GM21825 (cell line): ENCODE measurements around the gene ANK3.

Experiments
- ATAC-seq: cut with Tn5 transposase; IDR thresholded peaks from one replicate; pipeline ENCODE4 v1.9.1; 2021; ENCODE audit warnings: mild to moderate bottlenecking, moderate library complexity; ENCODE audit not compliant: unreplicated experiment

Gene ANK3

DNA sequence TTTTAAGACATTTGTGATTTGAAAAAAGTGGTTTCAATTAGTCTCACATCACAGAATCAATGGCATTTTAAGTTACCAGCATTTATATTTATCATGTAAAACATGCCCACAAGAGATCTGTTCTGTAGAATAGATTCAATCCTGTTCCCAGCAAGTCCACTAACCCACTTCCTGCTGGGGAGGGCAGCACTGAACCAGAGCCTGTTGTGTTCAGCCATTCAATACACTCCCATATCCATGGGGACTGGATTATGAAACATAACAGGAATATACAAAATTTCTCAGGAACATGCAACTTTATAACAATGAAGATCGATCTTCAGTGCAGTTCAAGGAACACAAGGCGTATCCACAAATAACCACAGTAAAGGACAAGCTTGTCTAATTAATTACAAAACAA lies 24.4 kb upstream of the ANK3 start:
- ATAC-seq = no peak

DNA sequence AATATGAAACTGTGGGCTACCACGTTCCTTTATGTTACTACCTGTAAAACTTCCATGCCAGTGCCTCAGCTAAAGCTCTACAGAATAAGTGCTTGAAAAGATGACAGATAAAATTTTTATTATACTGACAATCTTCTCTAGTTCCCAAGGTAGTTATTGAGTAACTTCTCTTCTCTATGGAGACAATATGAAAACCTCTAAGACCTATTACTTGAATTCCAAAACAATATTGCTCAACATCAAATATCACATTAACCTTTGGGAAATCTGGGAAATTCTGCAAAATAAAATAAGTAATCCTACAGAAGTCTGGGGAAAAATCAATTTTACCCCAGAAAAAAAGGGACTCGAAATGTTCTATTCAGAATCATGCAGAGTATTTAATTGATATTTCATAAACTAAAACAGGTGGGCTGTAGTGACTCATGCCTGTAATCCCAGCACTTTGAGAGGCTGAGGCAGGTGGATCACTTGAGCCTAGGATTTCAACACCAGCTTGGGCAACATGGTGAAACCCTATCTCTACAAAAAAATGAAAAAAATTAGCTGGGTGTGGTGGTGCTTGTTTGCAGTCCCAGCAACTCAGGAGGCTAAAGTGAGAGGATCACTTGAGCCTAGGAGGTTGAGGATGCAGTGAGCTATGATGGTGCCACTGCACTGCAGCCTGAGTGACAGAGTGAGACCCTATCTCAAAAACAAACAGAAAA lies 23.8 kb upstream of the ANK3 start:
- no peak for ATAC-seq

DNA sequence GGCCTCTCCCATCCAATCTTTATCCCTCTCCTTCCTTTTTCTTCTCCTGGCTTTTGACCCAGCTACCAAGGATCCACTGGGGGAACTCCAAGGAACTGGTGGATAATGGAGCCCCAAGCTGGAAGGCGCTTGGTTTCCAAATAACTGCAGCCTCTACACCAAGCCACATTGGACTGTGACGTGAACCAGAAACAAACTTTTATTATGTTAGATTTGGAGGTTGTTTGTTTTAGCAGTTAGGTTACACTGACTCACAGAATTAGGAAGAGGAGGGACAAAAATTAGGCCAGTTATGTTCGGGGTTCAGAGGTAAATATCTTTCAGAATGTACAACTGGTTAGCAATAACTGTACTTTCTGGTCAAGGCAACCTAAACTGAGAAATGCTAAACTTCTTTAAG lies 21.3 kb upstream of the ANK3 start:
- ATAC-seq = no peak

DNA sequence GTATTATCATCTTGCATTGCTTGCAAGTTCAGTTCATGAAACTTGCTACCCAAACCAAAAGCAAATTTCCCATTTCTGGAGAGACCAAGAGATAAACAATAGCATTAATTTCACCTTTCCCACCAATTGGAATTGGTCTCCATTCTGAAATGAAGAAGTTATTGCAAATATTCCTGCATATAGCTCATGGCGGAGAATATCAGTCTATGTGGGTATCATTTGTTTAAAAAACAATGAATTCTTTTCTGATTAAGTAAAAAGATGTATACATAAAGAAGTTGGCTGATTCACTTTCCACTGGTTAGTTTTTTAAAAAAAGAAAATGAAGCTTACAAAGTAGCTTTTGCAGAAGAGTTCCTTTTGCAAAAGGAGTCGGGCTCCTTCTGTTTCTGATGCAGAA lies 19.5 kb upstream of the ANK3 start:
- ATAC-seq = no peak

DNA sequence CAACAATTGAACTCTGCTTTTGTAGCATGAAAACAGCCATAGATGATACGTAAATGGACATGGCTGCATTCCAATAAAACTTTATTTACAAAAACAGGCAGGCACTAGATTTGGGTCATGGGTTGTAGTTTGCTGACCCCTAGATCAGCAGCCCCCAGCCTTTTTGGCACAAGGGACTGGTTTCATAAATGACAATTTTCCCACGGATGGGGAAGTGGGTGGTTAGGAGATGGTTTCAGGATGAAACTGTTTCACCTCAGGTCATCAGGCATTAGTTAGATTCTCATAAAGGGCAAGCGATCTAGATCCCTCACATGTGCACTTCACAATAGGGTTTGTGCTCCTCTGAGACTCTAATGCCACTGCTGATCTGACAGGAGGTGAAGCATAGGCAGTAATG lies 16.5 kb upstream of the ANK3 start:
- ATAC-seq = no peak

DNA sequence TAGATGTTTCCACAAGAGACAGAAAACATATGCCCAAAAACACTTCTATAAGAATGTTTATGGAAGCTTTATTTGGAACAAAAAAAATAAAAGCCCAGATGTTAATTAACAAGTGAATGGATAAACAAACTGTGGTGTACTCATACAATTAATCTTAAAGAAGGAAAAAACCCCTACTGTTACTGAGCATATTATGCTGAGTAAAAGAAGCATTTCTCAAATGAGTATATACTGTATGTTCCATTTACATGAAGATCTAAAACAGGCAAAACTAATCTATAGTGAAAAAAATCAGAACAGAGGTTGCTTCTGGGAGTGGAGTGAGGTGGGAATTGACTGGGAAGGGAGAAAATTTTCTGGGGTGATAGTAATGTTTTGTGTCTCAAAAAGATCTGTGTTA lies 15.5 kb upstream of the ANK3 start:
- no peak for ATAC-seq

DNA sequence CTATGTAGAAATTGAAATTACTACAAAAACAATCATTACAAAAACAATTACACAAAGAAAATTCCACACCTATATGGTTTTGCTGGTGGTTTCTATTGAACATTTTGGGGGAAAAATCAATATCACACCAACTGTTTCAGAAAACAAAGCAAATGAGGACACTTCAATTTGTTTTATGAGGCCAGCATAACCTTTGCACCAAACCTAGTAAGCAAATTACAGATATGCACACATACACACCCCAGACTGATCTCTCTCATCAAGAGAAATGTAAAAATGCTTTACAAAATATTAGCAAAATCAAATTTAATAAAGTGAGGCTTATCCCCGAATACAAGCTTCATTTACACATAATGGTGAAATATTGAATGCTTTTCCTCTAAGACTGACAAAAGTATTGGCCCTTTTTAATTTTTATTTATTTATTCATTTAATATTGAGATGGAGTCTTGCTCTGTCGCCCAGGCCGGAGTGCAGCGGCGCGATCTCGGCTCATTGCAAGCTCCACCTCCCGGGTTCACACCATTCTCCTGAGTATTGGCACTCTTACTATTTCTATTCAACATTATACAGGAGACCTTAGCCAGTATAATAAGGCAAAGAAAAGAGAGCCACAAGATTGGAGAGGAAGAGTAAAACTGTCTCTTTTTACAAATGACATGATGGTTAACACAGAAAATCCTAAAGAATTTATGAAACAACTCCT lies 13.6 kb upstream of the ANK3 start:
- ATAC-seq = no peak

DNA sequence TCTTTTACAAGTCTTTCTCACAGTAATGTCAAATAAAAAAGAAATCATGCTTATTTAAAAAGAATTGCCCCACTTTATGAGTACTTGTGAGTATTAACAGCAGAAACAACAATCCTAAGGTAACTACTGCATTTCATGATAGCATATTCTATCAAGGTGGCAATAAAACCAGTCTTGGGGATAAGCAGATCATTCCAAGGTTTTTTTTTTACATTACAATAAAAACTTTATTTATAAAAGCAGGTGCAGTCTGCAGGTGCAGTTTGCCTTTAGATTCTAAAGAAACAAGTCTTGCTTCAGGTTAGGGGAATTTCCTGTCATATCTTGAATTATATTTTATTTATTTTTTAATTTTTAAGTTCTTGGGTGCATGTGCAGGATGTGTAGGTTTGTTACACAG lies 10.7 kb upstream of the ANK3 start:
- no peak for ATAC-seq

DNA sequence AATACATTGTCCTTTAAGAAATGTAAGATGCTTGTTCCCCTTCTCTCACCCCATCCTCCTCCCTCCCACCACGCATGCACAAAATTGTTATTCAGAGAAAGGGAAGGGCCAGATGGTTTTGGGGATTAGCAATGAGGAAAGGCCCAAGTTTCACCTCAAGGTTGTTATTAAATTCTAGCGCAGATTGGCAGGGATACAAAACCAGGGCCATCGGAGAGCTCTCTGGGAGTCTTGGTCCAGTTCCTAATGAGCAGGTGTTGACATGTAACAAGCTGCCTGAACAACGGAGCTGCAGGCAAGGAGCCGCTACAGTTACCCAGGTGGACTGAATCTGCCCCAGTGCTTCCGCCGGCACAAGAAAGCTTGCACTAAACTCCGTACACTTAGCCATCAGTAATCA lies 9.7 kb upstream of the ANK3 start:
- ATAC-seq = no peak

DNA sequence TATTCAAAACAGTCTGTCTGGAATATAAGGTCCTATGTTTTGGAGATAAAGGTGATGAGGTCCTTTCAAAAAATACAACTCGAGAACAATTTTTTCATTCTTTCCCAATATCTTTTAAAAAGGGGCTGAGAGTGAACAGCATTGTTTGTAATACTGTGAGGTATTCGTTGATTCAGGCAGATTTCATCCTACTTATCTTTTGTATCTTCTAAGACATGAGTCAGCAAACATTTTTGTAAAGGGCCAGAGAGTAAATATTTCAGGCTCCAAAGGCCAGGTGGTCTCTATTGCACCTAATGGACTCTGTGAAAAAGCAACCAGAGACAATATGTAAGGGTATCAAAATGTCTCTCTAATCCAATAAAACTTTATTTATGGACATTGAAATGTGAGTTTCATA lies 8.1 kb upstream of the ANK3 start:
- ATAC-seq = no peak

DNA sequence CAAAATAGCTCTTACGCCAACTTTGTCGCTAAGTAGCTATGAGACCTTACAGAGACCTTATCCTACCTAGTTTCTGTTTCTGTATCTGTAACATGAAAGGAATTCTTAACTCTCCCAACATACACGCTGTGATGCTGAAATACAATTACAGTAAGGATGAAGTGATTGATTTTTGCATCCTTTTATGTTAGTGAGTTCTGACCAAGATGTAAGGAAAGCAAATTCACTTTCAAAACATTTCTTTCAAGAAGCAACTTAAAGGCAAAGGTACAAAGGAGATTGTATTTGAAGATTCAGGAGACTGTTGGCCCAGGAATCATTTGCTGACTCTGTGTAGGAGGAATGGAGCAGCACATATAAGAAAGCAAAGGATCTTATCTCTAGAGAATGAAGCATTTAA lies 7.1 kb upstream of the ANK3 start:
- no peak for ATAC-seq

DNA sequence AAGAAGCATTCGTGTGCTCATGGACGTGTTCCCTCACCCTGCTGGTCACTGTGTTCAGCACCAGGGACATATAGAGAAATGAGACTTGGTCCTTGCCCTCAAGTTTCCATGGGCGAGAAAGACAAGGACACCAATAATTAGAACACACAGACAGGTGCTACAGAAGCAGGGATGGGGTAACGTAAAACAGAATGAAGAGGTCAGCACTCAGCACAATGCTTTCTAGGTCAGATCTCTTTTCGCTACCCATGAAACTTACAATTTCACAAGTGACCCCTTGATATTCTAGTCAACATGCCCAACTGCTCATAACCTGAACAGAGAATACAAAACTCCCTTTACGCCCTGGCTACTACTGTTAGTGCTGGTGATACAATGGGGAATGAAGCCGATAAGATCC lies 6.0 kb upstream of the ANK3 start:
- ATAC-seq = no peak

DNA sequence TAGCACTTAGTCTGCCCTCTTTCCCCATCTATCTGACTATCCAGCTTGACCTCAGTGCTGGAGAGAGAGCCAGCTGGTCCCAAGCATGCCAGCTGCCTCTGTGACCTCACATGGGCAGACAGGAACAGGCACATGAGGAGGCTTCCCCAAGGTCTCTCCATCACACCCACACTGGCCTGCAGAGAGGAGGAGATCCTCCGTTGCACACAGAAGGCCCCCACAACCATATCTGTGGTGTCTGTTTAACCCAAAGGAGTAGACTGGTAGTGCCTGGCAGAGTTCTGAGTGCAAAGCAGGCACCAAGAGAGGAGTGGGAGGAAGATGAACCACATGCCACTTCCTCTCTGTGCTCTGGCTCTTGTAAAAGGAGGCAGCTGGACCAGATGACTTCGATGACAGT lies 4.8 kb upstream of the ANK3 start:
- no peak for ATAC-seq

DNA sequence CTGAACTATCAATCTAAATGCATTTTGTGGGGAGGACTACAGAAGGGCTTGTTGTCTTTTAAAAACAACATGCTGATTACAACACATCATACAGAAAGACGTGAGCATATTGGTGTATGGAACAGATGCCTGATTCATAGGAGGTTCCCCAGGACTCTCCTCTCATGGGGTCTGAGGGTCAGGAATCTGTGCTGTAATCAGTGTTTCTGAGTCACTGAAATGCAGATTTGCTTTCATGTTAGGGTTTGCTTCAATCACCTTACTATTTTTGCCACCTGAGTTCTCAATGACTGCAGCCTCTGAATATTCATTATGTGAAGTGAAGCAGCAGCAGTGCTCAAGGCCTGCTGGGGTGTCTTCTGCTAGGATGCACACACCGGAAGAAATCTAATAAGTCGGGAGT lies 550 bp upstream of the ANK3 start:
- ATAC-seq = no peak

DNA sequence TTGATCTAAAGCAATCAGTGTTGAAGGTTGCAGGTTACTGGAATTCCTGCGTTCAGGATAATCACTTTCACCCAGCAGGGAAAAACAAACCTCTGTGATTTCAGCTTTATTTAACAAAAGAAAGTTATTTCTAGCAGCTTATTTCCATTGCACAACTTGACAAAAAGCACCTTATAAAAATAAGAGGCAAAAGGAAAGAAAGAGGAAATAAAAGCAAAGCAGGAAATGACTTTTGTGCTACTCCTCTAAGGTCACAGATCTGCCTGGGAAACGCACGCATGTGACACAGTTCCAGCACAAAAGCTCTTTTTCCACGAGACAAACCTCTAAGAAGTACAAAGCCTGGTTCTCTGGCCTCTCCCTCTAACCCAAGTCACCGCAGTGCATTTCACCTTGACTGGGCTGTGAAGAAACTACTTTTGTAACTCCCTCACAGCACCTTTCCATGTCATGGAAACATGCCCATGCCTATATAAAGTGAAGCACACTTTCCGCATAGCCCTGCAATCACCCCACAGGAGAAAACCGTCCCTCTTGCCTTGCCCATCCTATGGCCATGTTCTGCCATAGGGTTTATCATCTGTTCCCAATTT lies 870 bp downstream of the ANK3 start:
- no peak for ATAC-seq

DNA sequence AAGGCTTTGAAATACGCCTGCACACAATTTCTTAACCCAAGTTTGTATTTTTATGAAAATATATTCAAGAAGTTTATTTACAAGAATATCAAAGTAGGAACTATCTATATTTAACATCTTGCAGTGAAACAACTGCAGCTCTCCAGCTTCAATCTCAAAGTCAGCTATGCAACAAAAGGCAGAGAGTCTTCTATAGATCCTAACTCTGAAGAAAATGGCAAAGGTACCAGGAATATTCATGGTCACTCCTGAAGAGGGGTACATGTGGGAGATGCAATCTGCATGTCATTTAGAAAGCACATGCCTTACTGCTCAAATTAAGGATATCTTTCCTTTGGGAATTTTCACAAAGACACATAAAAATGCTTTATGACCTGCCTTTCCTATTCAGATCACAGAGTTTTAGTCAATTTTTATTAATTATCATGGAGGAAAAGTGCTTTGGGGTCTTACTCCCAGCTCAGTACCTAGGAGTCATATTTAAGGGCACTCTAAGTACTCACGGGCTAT lies 1.5 kb downstream of the ANK3 start:
- ATAC-seq = no peak

DNA sequence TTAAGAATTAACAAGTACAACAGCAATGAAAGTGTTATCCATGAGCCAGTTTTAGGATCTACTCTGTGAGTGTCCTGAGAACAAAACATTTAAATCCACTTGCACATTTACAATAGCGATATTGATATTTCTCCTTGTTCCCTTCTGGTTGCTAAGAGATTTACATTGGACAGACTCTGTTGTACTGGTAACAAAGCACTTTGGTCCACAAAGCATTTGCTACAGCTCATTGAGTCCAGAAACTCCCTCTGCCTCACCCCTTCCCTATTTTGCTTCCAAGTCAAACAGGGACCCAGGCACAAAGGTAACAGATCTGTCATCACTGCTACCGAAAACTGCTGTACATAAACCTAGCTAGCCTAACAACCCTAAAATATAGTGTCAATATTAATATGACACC lies 2.1 kb downstream of the ANK3 start:
- ATAC-seq = no peak

DNA sequence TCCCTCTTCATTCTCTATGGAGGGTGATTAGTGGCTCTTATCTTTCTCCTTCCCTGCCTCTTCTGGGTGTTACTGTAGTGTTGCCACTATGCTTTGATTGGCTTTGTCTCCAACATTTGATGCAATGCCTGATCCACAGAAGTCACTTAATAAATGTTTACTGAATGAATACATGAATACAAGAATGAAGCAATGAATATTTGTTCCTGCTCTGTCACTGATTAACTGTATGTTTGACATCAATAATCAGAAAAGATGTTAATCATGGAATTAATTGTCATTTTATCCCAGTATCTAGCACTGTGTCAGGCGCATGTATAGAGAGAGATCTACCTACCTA lies 4.3 kb downstream of the ANK3 start:
- ATAC-seq = no peak

DNA sequence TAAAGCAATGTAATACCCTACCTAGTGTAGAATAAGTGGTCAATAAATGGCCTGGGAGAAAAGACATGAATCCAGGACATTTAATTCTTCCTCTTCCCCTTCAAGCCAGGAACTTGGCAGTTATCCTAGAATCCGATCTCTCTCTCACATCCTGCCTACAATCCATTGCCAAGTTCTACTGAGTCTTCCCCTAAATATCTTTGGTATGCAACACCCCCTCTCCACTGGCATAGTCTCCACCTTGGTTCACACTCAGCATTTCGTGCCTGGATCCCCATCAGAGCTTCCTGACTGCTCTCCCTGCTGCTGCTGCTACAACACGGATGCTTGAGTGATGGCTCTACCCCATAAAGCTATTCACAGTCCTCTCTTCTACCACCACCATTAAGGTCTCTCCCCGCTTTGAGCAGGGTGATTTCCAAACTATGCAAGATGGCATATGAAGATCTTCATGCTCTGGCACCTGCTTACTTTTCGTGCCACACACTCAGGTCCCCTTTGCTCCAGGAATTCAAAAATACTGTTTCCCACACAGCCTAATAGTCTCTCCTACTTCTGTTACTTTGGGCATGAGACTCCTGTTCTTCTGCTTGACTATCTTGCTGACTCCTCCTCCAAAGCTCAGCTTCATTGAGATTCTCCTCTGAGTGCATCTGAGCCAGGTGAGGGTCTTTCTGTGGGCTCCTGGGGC lies 4.8 kb downstream of the ANK3 start:
- ATAC-seq = no peak

DNA sequence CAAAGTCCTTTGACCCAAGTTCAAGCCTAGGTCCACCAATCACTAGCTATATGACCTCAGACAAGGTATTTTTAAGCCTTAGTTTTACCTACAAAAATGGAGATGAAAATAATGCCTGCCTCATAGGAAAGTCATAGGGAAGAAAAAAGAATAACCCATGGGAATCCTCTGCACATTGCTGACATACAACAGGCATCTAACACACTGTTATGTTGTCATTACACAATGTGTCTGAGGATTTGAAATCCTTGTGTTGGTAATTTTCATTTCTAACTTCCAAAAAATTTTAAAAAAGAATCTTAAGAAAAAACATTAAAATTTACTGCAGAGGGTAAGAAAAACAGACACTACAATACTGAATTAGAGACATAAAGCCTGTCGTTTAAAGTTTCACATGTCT lies 5.7 kb downstream of the ANK3 start:
- ATAC-seq = no peak

DNA sequence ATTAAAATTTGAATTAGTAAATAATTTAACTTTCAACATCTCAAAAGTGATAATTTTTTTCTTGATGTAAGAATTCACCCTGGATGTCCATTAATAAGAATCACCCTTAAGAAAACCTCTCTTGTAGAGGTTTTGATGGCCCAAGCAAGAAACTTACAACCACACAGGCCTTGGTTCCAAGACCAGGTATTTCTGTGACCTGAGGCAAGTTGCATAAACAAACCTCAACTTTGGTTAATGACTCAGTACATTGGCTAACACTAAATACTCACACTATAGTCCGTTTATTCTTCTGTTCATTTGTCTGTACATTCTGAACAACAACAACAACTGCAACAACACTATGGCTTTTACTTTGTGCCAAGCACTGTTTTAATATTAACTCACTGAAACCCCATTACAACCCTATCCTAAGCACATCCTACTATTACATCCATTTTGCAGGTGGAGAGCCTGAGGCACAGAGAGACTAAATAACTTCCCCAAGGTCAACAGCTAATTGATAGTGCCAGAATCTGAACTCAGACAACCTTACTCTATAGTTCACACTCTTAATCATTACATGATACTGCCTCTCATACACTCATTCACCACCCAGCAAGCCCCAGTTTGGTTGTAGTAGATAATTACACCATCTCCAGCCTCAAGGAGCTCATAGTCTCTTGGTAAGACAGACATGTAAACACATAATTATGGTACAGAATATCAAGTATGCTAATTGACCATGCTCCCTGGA lies 6.6 kb downstream of the ANK3 start:
- no peak for ATAC-seq
